ENCODE measurements around the gene MRPL23.

DNA sequence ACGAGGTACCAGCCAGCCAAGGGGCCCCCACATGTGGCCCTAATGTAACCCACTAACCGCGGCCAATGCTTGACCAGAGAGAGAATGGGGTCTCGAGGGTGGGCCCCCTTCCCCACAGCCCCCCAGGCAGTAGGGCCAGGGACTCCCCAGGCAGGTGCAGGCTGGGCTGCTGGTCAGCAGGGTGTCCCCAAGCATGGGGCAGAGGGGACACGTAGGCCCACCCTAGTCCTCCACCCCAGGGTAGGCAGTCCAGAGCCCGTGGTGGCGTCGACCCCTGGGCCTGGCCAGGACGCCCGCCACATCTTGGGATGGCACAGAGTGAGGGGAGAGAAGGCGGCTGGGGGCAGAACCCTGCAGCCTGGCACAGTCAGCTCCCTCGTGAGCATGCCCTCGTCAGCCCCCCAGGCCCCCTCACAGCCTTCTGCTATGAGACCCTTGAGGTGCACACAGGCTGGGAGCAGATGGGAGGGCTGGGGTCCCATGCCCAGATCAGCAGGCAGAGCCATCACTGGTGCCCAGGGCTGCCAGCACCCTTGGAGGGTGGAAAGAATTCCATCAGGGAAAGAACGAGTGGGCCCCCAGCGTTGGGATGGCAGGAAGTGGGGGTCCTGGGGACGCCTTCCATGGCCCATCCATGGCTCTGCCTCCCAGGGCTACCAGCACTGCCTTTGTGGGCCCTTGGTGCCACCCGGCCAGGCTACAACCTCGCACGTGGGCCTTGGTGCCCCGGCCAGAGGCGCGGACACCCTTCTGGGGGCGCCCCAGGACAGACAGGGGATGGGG is 21.6 kb upstream of the MRPL23 start:
- TF ChIP-seq, protein P1, sequence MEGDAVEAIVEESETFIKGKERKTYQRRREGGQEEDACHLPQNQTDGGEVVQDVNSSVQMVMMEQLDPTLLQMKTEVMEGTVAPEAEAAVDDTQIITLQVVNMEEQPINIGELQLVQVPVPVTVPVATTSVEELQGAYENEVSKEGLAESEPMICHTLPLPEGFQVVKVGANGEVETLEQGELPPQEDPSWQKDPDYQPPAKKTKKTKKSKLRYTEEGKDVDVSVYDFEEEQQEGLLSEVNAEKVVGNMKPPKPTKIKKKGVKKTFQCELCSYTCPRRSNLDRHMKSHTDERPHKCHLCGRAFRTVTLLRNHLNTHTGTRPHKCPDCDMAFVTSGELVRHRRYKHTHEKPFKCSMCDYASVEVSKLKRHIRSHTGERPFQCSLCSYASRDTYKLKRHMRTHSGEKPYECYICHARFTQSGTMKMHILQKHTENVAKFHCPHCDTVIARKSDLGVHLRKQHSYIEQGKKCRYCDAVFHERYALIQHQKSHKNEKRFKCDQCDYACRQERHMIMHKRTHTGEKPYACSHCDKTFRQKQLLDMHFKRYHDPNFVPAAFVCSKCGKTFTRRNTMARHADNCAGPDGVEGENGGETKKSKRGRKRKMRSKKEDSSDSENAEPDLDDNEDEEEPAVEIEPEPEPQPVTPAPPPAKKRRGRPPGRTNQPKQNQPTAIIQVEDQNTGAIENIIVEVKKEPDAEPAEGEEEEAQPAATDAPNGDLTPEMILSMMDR (IDR thresholded peaks at IDR 0.05), result no peak
- no peak for TF ChIP-seq POLR2A (IDR thresholded peaks at IDR 0.05)
